NCI-H524 (cell line): Measurements from ENCODE around the gene PCDHA5.
"Not testable (repeated sequence)": the region's sequence is repeated elsewhere in the genome, so short reads cannot be mapped to it uniquely, and the experiment has no call there.

ENCODE experiments used
- DNase-seq, 2 experiments: peaks; one replicate each; lab custom pipeline; 2025; lab: John Stamatoyannopoulos, UW

PCDHA5 gene

GRCh38 chr5:140821375-140822280 lies at the start of gene PCDHA5:
Gene PCDHA5 (plus strand): TSS chr5:140821613.
- no peak for DNase-seq

- DNase-seq = no peak
Measured at GRCh38 chr5:140780512-140780911, 40.9 kb upstream of the PCDHA5 start.

- DNase-seq = peak in 1 of 2 experiments; percentile 21
Measured at GRCh38 chr5:140785905-140786686, 35.3 kb upstream of the PCDHA5 start, which contains the start of gene PCDHA1. Gene PCDHA1 (plus strand): TSS chr5:140786140.

GRCh38 chr5:140787422-140787821 lies 34.0 kb upstream of the PCDHA5 start:
- not testable (repeated sequence) for DNase-seq

GRCh38 chr5:140787849-140788504 lies 33.4 kb upstream of the PCDHA5 start:
- not testable (repeated sequence) for DNase-seq

GRCh38 chr5:140791089-140791488 lies 30.3 kb upstream of the PCDHA5 start:
- DNase-seq = no peak

- no peak for DNase-seq
Measured at GRCh38 chr5:140794595-140795258, 26.7 kb upstream of the PCDHA5 start, which contains the start of gene PCDHA2. Gene PCDHA2 (plus strand): TSS chr5:140794852.

- no peak for DNase-seq
Measured at GRCh38 chr5:140795259-140795641, 26.2 kb upstream of the PCDHA5 start.

- not testable (repeated sequence) for DNase-seq
Measured at GRCh38 chr5:140796072-140796717, 25.2 kb upstream of the PCDHA5 start.

GRCh38 chr5:140796718-140797095 lies 24.7 kb upstream of the PCDHA5 start:
- no peak for DNase-seq

GRCh38 chr5:140800816-140801493 lies 20.5 kb upstream of the PCDHA5 start, which contains the start of gene PCDHA3:
Gene PCDHA3 (plus strand): TSS chr5:140801057.
- DNase-seq = no peak

GRCh38 chr5:140801494-140801841 lies 19.9 kb upstream of the PCDHA5 start:
- no peak for DNase-seq

GRCh38 chr5:140802381-140802780 lies 19.0 kb upstream of the PCDHA5 start:
- DNase-seq = not testable (repeated sequence)

- no peak for DNase-seq
Measured at GRCh38 chr5:140802781-140803271, 18.6 kb upstream of the PCDHA5 start.

- no peak for DNase-seq
Measured at GRCh38 chr5:140806834-140807775, 14.3 kb upstream of the PCDHA5 start, which contains the start of gene PCDHA4. Gene PCDHA4 (plus strand): TSS chr5:140807068.

GRCh38 chr5:140808241-140808888 lies 13.0 kb upstream of the PCDHA5 start:
- not testable (repeated sequence) for DNase-seq

GRCh38 chr5:140808889-140809291 lies 12.5 kb upstream of the PCDHA5 start:
- no peak for DNase-seq

- no peak for DNase-seq
Measured at GRCh38 chr5:140822281-140822629, 842 bp downstream of the PCDHA5 start.

- DNase-seq = not testable (repeated sequence)
Measured at GRCh38 chr5:140822969-140823368, 1.6 kb downstream of the PCDHA5 start.
